ENCODE data around the gene ZNF385B.

ZNF385B gene

DNA sequence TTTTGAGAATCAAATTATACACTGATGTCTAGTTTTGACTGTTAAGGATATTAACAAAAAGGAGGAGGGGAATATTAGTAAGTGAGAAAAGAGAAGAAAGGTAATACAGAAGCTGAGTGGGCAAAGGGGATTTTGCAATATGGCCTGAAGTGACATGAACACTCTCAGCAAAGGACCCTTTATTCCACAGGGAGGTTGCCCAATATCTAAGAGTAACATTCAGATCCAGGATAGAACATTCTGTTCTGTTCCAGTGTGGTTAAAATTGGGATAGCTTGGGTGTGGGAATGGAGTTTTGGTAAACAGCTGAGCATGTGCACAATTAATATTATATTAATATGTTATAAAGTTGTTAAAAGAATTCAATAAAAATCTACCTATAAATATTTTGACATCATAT is 120.1 kb downstream of the ZNF385B start:
- DNase-seq, result no peak

DNA sequence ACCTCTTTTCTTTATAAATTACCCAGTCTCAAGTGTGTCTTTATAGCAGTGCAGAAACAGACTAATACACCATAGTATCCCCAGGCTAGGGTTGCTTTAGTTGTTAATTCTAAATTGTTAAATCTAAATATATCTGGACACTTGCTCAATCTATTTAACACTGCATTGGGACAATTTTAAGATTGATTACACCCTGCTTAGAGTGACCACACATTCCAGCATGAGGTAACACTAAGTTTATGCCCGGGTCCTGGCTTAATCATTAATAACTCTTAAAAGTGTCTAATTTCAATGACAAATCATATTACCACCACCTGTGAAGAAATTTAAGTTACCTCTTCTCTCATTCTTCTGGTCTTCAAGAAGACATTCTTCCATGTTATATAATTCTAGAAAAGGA is 131.4 kb downstream of the ZNF385B start:
- no peak for DNase-seq

DNA sequence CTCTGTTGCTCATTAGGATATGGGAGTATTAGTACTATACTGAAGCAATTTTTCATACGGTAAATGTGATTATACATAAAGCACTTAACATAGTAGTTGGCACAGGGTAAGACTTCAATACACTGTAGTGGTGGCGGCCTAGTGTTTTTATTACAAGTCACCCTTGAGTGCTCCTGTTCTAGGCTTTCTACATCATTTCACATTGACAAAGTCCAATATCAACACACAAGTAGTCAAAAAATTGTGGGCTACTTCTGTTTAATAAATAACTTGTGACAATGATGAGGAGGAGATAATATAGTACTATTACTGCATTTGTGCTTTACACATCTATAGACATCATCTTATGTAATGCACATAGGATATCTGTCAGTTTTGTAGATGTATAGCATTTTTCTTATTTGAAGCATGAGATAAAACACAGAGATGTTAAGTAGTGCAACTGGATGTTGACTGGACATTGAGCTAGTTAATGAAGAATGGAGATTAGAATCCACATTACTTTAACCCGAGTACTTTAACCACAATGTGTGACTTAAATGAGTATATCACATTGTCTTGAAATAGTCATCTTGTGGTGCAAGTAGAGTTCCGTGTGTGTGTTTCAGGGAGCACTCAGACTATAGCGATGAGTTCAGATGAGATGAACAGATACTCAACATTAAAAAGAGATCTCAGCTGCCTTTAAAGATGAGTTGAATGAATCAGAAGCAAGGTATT is 134.8 kb downstream of the ZNF385B start:
- DNase-seq, result no peak

DNA sequence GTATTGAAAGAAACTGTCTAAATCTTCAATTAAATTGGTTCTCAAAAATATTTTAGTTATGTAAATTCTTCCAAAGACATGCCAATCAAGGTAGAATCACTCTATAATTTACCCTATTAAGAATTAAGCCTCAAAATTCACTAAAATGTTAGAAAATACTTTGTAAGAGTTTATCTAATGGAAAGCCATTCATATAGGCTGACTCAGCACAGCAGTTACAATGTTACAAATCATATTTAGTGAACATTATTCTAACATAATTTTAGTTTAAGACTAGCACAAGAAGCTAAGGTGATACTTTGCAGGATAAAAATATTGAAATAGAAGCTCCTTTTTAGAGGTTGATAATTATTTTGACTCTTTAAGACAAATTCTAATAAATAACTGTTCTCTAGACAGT is 137.0 kb downstream of the ZNF385B start:
- no peak for DNase-seq

DNA sequence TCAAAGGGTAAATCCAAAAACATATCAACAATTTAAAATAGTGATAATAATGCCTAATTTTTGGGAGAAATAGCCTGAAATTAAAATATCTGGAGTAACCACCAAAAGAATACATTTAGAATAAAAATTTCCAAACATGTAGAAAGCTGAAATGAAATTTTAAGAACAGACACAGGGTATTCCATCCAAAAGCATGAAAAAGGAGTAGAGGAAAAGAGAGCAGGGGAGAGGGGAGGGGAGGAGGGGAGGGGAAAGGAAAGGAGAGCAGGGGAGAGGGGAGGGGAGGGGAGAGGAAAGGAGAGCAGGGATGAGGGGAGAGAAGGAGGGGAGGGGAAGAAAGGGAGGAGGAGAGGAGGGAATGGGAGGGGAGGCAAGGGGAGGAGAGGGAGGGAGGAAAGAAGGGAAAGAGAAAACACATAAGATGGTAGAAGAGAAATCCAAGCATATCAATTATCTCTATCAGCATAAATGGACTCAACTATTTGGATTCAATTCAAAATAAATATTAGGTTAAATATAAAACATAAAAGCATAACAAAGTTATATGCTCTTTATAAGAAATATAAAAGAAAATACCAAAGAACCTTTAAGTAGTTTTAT is 141.1 kb downstream of the ZNF385B start:
- DNase-seq, result no peak

DNA sequence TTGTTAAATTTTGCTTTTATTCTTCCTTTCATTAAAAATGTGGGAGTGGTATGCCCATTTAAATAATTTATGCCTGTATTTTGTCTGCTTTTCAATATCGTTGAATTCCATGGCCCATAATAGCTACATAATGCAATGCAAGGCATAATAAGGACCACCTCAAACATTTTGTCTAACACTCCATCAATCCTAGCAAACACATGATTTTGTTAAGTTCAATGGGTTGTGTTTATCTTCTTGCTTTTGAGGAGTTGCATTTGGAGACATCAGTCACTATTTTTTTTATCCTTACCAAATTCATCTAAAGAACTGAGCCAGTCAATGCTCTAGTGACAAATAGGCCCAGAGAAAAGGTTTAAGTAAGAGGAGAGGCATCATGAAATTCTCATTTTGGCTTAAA is 145.5 kb downstream of the ZNF385B start:
- no peak for DNase-seq

DNA sequence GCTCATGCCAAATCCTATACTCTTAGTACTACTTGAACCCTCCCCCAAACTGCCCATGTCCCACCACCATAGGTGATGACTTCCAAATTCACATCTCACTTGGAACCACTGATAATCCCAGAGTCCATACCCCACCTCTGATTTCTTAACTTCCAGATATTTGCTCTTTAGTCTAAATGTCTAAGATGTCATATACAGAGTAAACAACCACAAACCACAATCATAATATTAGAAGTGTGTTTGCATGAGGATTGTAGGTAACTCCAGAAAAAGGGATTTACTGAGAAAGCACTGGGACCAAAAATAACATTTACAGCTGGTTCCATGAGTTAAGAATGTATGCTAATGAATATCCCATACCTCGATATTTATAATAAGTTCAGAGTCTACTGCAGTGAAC is 146.2 kb downstream of the ZNF385B start:
- DNase-seq, result no peak

DNA sequence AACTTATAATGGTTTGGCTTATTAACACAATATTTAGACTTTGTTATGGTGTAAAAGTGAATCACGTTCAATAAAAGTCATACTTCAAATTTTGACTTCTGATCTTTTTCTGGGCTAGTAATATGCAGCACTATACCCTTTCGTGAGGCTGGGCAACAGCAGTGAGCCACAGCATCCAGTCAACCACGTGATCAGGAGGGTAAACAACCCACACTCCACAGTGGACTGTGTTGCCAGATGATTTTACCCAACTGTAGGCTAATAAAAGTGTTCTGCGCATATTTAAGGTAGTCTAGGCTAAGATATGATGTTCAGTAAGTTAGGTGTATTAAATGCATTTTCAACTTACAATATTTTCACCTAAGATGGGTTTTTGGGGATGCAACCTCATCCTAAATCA is 148.6 kb downstream of the ZNF385B start:
- DNase-seq, result no peak

DNA sequence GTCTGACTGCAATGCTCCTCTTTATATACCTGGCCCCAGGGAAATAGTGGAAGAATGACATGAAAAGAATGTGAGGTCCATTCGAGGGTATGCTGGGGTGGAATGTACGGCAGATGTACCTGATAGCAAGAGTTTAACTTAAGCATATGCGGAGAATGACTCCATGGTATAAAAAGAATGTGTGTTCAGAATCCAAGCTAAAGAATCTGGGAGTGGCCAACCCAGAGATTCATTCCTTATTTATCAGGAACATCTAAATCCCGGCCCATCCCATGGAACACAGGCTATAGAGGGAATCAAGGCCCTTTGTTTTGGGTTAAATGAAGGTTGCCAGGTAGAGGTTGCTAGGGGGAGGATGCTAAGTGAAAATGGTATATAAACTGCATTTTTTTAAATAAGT is 150.0 kb downstream of the ZNF385B start:
- DNase-seq, result no peak

DNA sequence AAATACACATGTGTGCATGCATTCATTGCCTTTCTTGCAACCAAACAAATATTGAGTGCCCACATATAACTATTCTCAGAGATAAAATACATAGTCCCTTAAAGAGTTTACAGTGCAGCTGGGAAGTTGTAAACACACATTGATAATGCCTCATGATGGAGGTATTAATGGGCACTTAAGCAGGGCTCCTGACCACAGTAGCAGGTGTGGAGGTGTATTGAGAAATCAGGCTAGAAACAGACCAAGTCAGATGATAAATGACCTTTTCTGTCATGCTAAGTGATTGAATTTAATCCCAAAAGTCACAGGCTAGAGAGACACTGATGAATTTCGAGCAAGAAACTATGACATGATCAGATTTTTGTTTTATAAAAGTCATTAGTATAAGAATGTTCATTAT is 157.7 kb downstream of the ZNF385B start:
- DNase-seq, result no peak

DNA sequence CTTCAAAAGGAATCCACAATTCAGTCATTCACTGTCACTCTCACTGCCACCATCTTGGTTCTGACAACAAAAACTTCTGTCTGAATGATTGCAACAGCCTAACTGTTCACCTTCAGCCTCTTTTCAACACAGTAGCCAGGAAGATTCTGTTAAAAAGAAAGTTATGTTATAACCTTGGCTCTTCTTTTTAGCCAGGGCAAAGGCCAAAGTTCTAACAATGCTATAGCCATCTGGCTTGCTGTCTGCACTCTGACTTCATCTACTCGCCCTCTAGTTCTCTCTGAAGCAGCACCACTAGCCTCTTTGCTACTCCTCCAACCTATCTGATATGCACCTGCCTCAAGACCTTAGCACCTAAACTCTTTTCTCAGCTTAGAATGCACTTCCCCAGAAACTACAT is 158.5 kb downstream of the ZNF385B start:
- DNase-seq, result no peak

DNA sequence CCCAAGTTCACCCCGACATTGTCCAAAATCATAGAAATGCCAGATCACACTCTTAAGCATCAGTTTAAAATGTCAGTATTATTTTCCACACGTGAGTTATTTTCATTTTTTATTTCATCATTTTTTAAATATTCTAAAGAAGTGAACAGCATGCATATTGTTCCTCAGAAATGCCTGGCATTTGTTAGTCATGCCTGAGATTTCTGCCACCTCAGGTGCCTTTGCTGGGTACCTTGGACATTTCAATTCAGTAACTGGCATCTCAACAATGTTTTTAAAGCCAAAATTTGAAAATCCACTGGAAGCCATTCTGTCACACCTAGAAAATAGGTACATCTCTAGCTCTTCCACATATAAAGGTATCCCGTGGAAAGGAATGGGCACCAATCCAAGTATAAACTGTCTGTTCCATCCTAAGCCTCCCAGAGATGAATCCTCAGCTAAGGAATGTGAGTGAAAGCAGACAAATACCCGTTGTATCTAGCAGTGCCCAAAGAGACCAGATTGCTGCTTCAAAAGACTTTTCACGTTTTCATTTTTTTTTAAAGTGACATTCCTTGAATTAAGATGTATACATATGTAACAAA is 159.8 kb downstream of the ZNF385B start:
- DNase-seq, result no peak

DNA sequence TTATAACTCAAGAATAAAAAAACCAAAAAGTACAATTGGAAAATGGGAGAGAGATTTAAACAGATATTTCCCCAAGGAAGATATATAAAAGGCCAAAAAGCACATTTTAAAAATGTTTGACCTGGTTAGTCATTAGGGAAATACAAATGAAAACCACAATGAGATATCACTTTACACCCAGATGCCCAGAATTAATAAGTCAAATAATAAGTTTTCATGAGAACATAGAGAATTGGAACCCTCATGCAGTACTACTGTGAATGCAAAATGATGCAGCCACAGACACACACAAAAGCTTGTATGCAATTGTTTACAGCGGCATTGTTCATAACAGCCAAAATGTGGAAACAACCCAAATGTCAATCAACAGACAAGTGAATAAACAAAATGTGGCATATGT is 165.9 kb downstream of the ZNF385B start:
- DNase-seq, result no peak

DNA sequence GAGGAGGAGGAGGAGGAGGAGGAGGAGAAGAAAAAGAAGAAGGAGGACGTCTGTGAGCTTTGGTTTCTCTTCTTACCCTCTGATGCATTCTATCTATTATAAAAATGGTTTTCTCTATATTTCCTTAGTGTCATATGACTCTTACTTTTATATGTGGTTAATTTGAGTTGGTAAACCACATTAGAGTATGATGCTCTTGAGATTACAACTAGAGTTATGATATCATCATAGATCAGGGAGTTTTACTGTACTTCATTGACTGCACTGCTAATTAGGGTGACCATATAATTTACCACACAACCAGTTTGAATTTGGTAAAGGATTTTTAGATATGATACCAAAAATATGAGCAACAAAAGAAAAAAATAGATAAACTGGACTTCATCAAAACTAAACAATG is 166.4 kb downstream of the ZNF385B start:
- no peak for DNase-seq

DNA sequence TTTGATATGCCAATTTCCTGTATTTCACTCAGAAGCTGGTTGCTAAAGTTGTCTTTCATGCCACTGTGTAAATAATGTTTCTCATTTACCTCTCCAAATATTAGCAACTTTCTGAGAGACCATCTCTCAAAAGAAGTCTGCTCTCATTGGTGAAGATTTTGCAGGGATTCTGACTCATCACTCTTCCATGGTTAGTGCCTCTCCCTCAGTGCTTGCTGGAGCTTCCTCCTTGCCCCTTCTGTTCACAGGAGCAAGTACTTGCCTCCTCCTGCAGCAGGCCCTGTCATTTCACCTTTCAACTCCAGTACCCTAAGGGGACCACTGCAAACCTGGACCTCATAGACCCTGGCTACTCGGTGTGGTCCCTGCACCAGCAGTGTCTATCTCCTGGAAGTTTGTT is 168.8 kb downstream of the ZNF385B start:
- no peak for DNase-seq

DNA sequence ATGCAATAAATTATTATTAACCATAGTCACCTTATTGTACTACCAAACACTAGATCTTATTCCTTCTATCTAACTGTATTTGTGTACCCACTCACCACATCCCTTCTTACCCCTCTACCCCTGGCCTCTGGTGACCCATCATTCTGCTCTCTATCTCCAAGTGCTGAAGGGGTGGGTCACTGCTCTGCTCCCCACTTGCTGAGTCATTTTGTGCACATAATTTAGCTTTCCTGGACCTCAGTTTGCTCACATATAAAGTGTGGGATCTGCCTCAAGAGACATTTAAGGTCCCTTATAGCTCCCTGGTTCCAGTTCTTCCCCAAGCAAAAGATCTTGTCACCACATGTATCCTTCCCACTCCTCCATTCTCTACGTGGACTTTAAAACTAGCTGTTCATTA is 169.4 kb downstream of the ZNF385B start:
- no peak for DNase-seq

DNA sequence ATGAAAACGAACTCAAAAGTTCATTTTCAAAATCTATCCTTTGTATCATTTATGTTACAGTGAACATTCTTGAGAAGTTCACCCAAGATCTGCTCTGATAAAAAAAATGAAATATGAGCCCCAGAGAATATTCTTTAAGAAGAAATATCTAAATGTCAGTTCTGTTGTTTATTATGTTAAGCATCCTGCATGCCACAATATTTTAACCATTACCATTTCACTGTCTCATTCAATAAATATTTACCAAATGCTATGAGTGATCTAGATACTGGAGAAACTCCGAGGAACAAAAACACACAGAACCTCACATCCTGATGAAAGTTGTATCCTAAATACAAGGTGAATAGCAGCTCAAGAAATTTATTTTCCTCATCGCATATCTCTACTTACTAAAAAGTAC is 170.2 kb downstream of the ZNF385B start:
- no peak for DNase-seq

DNA sequence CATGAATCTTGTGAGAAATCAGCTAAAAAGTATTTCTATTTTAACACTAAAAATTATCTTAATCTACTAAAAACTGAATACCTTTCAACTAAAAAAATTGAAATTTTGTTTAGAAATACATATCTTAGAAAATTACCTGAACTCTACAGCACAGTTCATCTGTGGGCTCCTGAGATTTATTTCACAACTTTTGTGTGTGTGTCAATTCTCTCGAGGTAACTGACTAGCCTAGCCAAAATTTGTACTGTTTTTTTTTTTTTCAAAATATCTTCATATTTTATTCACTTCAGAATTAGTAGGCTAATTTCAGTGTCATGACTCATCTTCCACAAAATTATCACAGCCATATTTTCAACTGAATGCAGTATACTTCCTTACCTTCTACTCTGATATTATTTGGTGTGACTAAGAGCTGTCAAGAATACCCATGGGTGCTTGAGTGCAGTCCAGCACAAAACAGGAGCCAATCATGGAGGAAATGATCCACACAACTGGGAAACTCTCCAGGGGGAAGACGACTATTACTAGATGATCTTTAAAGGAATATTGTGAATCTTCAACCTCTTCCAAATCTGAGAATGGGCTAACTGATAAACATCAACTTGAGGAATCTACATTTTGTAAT is 174.6 kb downstream of the ZNF385B start:
- DNase-seq, result no peak

DNA sequence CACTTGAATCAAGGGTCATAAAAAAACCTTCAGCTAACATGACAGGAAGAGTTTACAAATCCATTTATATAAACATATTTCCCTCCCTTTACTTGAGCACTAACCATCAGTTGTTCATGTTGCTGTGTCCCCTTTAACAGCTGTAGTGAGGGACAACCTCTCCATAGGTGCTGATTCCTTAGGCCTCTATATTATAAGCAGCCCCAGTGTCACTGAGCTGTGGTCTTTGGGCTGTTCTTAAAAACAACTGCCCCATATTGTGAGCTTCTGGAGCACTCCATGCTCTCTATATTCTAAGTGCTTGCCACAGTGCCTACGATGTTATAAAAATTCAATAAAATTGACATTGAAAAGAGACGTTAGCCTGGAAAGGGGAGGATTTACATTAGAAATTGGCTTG is 175.3 kb downstream of the ZNF385B start:
- no peak for DNase-seq

DNA sequence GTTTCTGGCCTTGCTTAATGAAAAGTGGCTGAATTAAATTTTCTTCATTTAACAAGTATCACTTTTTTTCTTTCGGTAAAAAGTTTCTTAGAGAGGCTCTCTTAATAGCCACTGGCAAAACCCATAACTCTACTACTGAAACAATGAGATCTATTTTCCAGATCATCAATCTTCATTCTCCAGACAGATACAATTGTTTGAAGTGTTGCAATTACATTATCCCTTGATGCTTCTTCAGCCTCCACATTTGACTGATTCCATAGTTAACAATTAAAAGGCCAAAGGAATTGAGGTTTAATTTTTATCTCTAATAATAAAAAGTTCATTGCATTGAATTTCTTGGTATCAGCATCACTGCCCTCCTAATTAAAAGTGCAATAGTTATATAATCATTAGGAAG is 176.3 kb downstream of the ZNF385B start:
- DNase-seq, result no peak

DNA sequence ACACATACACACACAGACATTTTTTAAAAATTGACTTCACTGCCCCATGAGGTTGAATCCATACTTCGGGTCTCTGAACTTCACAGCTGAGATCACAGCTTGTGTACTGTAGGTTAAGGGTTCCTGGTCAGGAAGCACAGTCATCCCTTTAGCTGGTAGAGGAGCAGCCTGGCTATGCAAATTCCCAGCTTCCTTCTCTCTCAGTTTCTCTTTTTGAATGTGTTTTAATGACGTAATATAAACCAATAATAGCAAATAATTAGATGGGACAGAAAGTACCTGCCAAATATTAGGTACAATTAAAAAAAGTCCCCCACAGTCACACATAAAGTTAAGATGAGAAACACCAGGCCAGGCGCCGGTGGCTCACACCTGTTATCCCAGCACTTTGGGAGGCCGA is 178.7 kb downstream of the ZNF385B start:
- no peak for DNase-seq

DNA sequence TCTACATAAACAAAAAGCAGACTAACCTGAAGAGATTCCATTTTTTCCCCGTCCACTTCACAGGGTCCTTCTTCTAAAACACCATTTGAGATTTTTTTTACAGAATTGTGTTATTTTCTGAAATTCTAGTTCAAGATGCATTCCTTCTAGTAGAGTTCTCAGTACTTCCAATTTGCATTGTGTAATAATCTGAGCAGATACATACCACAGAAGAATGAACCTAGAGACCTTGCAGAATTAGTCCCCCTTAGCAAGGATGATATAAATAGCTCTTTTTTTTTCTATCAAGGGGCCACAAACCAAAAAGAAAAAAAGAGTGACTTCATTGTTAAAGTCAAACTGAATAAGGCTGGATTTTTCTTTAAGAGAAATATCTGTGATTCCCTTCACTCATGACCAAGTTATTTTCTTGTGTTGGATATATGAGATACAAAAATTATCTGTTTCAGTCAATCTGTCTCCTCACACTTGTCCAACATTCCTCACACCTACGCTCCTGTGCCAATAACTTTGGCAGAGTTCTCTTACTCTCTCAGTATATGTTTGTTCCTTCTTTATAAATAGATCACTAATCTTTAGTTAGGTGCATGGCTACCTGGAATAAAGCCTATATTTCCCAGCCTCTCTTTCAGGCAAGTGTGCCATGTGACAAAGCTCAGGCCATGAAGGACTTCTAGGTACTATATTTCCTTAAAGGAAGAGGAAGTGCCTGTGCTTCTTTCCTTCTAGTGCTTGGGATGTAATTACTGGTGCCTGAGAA is 183.5 kb downstream of the ZNF385B start:
- DNase-seq, result no peak

DNA sequence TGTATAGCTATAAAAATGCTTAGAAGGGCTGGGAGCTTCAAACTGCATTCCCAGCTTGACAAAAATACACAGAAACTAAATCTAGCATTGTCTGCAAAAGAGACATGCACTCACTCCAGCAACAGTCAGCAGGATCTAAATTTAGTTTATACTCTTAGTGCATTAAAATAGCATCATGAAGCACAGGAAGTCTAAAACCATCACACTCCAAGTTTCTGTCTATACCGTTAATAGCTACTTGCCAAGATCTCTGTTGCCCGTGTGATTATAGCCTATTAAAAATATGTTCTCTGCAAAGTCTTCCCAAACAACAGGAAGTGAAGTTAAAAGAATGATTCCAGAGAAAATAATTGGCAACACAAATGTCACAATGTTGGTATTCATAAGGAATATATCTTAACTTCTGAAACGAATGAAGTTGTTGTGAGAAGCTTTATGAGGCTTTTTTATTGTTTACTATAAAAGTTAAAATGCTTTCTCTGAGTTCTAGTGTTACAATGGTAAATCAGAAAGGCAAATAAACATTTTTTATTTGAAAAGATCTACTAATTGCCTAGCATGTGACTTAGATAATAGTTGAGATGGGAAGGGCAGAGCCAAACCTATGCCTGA is 184.2 kb downstream of the ZNF385B start:
- no peak for DNase-seq

Measured in NCI-H526 (cell line).